Smooth muscle cell of the brain vasculature (primary cell): ENCODE data around the gene NOX4.
"Not testable (repeated sequence)": the region's sequence is repeated elsewhere in the genome, so short reads cannot be mapped to it uniquely, and the experiment has no call there.

Experiments used
- DNase-seq: peaks from one replicate; pipeline ENCODE4 v3.0.0-alpha.2; 2012; ENCODE audit warnings: low read depth, low spot score

NOX4 gene

DNA sequence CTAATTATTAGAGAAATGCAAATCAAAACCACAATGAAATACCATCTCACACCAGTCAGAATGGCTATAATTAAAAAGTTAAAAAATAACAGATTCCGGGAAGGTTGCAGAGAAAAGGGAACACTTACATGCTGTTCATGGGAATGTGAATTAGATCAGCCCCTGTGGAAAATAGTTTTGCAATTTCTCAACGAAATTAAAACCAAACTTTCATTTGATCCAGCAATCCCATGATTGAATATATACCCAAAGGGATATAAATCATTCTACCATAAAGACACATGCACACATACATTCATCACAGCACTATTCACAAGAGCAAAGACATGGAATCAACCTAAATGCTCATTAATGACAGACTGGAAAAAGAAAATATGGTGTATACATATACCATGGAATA, 32.5 kb downstream of the NOX4 start:
- no peak for DNase-seq

DNA sequence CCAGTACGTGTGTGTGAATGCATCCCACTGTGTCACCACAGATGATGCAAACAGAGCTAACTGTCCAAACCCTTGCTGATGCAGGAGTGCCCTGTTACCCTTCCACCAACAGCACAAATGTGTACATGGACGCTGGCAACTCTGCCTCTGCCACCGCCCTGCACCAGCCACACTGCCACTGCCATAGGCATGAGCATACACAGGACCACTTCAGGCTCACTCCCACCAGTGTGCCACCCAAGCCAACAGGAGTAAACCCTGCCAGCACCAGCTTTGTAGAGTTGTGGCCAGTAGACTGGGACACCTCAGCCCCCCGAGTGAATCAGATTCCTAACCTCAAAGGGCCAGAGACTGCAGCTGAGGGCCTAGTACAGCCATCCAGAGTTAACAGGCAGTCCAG, 34.0 kb downstream of the NOX4 start:
- DNase-seq, result no peak

DNA sequence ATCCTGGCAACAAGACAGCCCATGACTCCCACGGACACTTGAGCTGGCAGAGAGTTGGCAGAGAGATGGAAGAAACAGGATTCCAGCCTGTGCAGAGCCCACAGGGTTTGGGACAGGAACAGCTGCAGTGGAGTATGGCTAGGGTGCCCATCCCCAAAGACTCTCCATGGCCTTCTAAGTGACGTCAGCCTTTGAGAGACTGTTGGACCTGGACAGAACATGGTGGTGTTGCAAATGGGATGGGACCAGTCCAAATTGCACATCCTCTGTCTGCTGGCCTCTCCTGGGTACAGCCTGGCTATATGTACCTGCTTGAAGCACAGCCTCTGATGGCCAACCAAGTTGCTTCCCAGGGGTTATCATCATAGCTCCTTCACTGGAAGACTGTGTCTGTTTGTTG, 34.5 kb downstream of the NOX4 start:
- DNase-seq, result no peak

DNA sequence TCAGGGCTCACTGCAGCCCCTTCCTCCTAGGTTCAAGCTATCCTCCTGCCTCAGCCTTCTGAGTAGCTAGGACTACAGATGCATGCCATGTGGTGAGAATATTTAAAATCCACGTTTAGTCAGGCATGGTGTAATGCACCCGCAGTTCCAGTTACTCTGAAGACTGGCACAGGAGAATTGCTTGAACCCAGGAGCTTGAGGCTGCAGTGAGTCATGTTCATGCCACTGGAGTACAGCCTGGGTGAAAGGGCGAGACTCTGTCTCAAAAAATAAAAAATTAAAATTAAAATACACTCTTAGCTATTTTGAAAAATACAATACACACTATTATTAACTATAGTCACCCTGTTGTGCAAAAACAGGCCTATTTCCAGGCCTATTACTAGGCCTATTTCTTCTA, 38.4 kb downstream of the NOX4 start:
- no peak for DNase-seq

DNA sequence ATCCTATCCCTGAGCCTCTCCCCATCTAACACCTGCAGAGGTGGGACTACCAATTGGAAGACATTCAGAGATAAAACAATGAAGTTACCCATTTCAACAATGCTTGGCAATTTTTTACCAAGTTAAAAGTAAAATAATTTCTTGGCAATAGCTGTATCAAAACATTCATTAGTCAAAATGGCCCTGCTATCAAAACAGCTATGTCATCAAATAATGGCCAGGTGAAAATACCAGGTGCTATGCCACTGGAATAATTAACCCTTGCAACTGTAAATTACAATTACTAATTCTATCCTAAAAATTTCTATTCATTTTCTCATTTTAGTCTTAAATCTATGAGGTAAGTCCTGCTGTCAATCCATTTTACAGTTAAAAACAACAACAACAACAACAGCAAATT, 43.3 kb downstream of the NOX4 start:
- DNase-seq, result no peak

DNA sequence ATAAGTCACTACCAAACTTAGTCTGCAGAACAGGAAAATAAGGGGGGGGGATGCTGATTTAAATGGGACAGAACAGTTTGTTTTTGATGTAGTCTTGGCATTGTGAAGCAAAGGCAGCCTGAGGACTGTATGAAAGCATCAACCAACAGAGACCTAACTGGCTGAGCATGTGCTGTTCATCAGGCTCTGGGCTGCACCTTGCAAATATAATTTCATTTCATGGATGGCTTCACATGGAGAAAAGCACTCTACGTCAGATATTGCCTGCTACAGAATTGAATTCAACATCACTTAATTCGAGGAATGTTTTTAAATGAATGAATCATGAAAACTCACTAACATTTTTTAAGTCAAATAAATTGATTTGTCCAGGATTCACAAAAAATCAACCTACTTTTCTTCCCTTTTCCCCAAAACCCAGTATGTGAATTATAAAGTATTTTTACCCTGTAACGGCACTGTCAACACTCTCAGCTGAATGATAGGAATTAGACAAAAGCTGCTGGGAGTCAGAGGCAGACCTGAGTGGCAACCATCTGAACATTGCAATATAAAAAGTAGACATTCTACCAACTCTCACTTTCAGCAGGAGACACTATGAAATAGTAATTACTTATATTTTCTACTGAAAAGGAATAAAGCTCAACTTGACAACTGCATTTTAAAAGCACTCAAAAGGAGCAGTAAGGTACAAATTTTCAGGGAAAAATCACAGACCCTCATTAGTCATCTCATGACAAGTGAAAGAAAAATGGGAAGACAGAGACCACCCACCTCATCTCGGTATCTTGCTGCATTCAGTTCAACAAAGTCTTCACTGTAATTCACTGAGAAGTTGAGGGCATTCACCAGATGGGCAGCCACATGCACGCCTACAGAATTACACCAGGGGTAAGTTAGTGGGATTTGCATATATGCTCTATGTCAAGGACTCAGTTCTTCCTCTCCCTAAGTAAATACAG, 47.5 kb downstream of the NOX4 start:
- no peak for DNase-seq

DNA sequence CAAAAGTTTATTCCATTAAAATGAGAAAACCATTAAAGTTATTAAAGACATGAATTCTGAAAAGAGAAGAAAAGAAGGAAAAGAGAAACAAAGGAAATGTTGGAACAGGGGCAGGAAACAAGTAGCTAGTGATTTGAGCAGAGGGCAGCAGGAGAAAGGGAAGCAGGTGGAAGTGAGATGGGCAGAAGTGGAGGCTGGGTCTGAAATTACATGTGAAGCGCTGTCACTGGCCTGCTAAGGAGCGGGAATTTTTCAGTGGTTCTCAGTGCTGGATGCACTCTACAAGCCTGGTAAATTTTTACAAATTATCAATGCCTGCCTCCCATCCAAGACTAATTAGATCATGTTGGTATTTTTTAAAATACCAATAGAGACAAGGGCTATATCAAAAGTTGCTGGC, 48.4 kb downstream of the NOX4 start:
- DNase-seq, result no peak

DNA sequence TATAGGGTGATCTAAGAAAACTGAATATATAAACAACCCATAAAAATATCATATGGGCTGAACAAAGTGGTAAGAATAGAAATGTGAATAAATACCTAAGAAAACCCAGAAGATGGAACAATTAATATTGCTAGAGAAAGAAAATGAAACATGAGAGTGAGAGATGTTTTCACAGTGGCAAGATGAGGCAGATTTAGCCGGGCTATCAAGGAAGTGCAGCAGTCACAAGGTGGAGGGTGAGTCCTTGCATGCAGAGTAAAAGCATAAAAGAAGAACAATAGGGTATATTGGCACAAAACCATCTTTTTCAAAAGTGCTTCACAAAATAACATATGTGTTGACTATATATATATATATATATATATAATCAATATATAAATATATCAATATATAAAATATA, 49.6 kb downstream of the NOX4 start:
- DNase-seq, result no peak

DNA sequence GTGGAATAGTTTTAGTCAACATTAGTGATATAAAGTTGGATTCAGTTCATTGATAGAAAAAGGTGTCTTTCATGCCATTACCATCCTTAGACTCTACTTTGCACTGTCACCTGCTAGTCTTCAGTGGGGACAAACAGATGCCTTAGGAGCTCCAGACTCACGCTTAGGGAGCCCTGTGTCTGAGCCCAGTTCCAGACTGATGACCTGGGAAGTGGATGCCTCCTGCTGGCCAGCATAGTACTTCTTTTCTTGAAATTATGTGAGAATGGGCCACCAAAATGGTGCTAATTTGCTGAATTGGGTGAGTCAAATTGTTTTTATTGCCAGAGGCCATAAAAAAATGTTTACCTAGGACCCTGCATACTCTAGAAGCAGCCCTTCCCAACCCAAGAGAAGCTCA, 53.9 kb downstream of the NOX4 start:
- no peak for DNase-seq

DNA sequence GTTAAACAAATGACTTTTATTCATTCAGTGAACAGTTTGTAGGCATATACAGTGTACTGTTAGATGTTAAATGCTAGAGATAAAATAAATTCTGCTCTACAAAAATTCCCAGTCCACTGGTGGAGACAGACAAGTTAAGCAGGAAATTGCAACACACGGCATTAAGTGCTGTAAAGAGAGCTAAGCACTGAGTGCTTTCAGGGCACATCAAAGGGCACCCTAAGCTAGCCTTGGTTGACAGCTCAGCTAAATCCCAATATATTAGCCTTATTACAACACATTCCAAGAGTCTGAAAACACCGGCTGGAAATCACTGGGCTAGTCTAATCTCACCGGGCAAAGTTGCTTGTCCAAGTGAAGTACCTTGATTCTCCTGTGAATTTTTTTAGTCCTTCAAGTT, 55.1 kb downstream of the NOX4 start:
- DNase-seq, result no peak

DNA sequence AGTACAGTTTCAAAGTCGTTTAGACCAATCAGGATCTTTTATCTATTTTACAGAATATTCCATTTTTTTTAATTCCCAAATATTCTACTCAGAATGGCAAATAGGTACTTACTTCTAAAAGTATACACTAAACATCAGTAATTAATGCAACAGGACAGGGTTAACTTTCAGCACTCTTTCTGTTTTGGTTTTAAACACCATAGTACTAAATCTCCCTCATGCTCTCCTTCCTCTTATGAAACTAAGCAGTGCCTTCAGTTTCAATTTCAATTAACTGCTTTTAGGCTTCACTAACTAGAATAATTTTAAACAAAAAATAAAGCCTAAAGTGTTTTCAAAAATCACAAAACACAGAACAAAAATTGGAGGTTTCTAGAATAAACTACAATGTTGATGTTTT, 57.9 kb downstream of the NOX4 start:
- no peak for DNase-seq

DNA sequence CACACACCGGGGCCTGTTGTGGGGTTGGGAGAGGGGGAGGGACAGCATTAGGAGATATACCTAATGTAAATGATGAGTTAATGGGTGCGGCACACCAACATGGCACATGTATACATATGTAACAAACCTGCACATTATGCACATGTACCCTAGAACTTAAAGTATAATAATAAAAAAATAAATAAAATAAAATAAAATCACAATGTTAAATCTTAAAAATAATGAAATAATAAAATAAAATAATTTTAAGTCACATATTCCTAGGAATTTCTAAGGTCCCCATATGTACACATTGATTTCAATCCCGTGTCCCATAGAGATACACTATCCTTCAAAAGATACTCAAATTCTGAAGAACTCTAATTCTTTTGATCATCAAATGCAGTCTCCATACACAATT, 59.0 kb downstream of the NOX4 start:
- not testable (repeated sequence) for DNase-seq

DNA sequence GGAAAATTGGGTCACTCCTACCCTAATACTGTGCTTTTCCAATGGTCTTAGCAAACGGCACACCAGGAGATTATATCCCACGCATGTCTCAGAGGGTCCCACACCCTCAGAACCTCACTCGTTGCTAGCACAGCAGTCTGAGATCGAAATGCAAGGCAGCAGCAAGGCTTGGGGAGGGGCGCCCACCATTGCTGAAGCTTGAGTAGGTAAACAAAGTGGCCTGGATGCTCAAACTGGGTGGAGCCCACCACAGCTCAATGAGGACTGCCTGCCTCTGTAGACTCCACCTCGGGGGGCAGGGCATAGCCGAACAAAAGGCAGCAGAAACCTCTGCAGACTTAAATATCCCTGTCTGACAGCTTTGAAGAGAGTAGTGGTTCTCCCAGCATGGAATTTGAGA, 64.7 kb downstream of the NOX4 start:
- not testable (repeated sequence) for DNase-seq

DNA sequence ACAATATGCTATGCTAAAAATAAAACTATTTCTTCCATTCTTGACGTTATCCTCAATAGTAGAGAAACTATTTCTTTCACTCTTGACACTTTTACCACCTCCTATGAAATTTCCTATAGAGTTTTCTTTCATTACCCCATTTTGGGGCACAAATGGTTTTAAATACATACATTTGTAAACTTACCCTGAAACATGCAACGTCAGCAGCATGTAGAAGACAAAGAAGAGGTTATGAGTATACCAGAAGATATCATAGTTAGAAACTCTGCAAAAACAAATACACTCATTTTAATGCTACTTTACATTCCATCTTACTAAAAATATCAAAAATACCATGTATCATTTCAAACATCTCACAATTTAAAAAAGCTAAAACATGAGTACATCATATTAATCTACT, 69.5 kb downstream of the NOX4 start:
- DNase-seq, result no peak

DNA sequence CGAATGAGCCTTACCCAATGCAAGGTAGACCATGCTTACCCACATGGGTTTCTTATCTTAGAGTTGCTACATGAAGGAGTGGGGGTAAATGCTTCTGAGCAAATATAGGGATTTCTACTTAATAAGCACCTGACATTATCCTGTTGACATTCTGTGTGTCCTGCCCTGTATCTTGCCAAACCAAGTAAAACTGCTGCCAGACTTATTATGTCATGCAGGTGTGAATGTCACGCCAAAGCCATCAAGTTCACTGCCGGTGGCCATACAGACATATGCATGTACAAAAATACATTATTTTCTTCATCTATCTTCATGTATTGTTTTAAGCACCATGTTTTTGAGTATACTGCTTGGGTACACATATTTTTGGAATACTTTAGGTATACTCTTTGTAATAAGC, 70.2 kb downstream of the NOX4 start:
- DNase-seq, result no peak

DNA sequence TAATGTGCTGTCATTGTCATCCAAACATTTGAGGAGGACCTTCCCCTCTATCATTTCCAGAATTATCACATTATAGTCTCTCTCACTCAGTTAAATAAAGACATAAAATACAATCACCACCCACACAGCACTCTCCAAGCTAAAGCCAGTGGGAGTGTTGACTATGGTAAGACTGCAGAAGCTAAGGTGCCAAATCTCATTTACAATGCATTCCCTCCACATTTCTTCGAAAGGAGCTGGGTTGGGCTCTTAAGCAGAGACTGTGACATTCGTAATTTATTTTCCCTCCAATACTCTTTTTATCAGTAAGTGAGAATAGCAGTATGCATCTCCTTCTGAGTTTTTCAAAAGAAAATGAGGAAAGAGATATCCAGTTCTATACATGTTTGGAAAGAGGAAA, 74.2 kb downstream of the NOX4 start:
- no peak for DNase-seq

DNA sequence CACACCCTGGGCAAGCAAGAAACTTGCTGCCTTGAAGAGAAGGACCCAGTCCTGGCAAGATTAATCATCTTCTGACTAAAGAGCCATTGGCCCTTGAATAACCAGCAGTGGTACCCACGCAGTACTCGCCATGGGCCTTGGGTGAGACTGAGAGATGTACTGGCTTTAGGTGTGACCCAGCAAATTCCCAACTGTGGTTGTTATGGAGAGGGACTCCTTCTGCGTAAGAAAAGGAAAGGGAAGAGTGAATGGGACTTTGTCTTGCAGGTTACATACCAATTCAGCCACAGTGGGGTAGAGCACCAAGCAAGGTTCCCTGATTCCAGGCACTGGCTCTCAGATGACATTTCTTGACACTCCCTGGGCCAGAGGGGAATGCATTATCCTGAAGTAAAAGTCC, 80.1 kb downstream of the NOX4 start:
- not testable (repeated sequence) for DNase-seq

DNA sequence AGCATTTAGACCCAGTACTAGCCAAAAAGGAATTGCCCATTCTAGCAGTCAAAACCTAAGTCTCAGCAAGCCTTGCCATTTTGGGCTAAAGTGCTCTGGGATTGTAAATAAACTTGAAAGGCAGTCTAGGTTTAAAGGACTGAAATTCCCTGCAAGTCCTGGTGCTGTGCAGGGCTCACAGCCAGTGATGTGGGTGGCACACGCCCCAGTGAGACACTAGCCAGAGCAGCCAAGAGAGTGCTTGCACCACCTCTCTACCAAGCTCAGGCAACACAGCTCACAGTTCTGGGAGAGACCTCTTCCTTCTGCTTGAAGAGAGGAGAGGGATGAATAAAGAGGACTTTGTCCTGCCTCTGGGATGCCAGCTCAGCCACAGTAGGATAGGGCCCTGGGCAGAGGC, 80.5 kb downstream of the NOX4 start:
- not testable (repeated sequence) for DNase-seq

DNA sequence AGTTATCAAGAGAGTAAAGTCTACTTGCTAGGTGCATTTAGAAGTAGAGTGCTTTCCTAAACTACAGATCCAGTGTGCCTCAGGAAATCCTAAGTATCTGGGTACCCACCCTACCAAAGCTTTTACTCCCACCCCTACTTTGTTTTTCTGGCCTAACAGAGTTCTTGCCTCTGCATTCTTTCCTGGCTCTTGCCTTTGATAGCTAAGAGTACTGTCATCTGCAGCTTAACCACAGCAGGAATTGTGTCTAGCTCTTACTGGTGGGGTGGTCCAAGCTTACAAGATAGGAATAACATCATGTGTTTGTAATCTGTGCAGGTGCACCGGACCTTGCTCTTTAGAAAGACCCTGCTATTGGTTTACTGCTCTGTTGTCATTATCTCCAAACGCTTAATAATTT, 82.7 kb downstream of the NOX4 start:
- not testable (repeated sequence) for DNase-seq

DNA sequence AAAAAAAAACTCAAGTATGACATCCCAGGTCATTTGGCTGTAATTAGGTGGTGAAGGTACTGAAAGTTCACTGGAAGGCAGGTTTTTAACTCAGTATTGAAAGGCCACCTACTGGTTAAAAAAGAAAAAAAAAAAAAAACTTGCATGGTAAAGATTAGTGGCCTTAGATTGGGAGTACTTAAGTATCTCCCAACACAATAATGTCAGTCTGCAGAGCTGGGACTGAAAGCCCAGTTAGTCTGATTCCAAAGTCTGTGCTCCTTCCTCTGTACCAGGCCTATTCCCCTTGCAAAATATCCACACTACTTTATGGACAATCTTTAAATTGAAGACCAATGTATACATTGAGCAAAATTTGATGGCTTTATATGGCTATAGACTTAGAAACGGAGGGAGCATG, 85.5 kb downstream of the NOX4 start:
- no peak for DNase-seq

DNA sequence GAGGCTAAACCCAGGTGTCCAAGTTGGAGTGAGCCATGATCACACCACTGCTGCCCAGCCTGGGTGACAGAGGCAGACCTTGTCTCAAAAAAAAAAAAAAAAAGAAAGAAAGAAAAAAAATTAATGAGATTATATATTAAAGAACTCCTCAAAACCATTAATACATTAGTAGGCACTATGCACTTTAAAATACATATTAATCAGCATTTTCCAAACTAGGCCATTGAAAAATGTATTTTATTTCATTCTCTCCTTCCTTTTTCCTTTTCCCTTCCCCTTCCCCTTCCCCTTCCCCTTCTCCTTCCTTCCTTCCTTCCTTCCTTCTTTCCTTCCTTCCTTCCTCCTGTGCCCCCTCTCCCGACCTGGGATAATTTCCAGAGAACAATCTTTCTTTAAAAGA, 99.5 kb downstream of the NOX4 start:
- DNase-seq, result not testable (repeated sequence)

DNA sequence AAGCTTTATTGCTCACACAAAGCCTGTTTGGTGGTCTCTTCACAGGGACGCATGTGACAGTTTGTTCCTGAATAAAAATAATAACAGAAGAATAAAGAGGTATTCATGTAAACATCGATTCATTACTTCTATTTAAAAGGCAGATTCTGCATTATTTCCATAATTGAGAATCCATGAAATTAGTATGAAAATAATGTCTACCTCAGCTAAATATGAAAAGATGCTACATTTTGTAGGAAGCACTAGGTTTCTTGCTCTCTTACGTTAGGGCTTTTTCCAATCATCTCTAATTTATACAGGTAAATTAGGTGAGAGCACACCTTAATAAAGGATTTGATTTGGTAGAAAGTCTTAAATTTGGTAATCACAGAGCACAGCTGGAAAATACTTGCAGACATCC, 103.7 kb downstream of the NOX4 start:
- not testable (repeated sequence) for DNase-seq

DNA sequence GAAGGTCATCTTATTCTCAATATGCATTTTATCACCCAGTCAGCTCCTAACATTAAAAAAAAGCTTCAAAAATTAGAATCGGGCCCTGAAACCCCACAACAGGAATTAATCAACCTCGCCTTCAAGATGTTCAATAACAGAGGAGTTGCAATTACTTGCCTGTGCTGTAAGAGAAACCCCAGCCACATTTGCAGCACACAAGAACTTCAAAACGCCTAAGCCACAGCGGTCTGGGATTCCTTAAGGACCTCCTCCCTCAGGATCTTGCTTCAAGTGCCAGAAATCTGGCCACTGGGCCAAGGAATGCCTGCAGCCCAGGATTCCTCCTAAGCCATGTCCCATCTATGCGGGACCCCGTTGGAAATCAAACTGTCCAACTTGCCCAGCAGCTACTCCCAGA, 108.2 kb downstream of the NOX4 start:
- not testable (repeated sequence) for DNase-seq

DNA sequence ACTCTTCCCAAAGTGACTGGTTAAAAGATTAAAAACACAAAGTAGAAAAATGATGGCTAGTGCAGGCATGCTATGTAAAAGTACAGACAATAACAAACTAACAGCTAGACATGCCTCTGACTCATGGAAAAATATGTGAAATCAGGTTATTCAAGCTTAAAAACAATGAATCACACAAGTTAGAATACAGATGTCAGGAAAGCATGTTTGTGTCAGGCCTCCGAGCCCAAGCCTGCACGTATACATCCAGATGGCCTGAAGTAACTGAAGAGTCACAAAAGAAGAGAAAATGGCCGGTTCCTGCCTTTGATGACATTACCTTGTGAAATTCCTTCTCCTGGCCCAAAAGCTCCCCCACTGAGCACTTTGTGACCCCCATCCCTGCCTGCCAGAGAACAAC, 110.1 kb downstream of the NOX4 start:
- peak; percentile 67 for DNase-seq
